ENCODE data around the gene SLC6A8.
"Not testable (repeated sequence)": the region's sequence is repeated elsewhere in the genome, so short reads cannot be mapped to it uniquely, and the experiment has no call there.

The SLC6A8 gene

DNA sequence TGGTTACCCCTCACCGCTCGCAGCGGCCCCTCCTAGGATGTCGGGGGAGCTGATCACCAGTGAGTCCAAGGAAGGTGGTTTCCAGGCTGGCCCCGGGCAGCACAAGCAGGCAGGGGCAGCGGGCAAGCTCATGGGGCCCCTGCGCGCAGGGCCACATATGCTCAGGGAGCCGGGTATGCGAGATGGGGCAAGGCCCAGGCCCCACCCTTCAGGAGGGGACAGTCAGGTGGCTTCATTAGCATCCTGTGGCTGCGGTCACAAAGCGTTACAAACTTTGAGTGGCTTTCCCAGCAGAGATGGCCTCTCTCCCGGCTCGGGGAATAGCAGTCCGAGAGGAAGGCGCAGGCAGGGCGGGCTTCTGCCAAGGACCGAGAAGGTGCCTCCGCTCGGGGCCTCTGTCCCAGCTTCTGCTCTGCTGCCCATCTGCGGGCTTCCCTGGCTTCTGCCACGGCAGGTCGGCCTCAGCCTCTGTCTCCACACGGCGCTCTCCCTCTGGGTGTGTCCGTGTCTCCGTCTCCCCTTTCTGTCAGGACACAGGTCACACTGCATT, 50.4 kb downstream of the SLC6A8 start:
- H3K27ac ChIP-seq (ENCODE audit: low read depth, low read length): no peak overlapping the region
- no peaks in the 10 kb centered on the region for H3K79me2 ChIP-seq (ENCODE audit: control insufficient read depth, insufficient read depth, low read length)
- no peak overlapping the region for H2BK5ac ChIP-seq (ENCODE audit: low read length)
- no peak overlapping the region for H3K4ac ChIP-seq (ENCODE audit: low read depth, low read length)
- no peak for DNase-seq
- H3K79me1 ChIP-seq (ENCODE audit: low read length): no peaks in the 10 kb centered on the region
- H4K8ac ChIP-seq (ENCODE audit: low read depth, low read length): no peak overlapping the region
- no peak overlapping the region for H2AK5ac ChIP-seq (ENCODE audit: low read length)
- H3K18ac ChIP-seq (ENCODE audit: low read length): no peak overlapping the region
- no CpG with 5 or more reads among the region's 27 CpGs for WGBS (ENCODE audit: extremely low coverage, insufficient coverage, low lambda C conversion rate)
- H2BK15ac ChIP-seq (replicated peaks; ENCODE audit: low read depth): no peak overlapping the region
- H3K4me3 ChIP-seq (ENCODE audit: low read length): no peak overlapping the region
- peaks cover 3% of the 10 kb centered on the region for H3K4me1 ChIP-seq (ENCODE audit: control insufficient read depth, low read depth, low read length)
- no peak overlapping the region for H2BK120ac ChIP-seq (ENCODE audit: low read depth, low read length)
- H3K27me3 ChIP-seq (ENCODE audit: insufficient read depth, low read length, poor library complexity): no peaks in the 10 kb centered on the region
- H3K36me3 ChIP-seq (ENCODE audit: control insufficient read depth, insufficient read depth, low read length): no peaks in the 10 kb centered on the region
- no peak overlapping the region for H3K4me2 ChIP-seq (ENCODE audit: low read length)
- no peak overlapping the region for H4K5ac ChIP-seq (ENCODE audit: low read length)
- H3K23ac ChIP-seq (ENCODE audit: low read length): no peak overlapping the region
- no peak overlapping the region for H3K9ac ChIP-seq (ENCODE audit: low read length)
- H3K56ac ChIP-seq (ENCODE audit: low read length): no peak overlapping the region

DNA sequence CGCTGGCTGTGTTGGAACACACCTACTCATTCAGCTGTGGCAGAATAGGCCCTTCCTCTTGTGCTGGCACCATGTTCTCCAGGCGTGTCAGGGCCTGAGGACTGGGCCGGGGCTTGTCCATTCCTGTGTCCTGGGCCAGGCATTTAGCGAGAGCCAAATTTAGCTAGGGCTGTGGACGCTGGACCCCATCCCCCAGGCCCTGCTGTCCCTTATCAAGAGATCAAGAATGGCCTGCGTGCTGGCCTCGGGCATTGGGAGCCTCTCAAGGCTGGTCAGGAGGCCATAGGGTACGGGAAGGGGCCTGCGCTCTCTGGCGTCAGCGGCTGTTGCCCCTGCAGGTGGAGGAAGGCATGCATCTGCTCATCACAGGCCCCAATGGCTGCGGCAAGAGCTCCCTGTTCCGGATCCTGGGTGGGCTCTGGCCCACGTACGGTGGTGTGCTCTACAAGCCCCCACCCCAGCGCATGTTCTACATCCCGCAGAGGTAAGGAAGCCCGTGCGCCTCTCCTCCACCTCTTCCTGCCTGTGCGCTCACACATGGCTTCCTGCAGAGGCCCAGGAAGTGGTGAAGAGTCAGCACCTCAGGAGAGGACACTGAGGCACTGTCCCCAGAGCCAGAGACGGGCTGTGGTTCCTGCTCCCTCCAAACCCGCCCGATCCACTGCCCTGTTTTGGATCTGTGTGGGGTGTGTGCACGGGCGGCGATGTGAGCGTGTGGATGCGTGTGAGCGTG, 52.2 kb downstream of the SLC6A8 start:
- Histone ChIP-seq H3K4me1 (ENCODE audit: control insufficient read depth, low read depth, low read length) (peaks cover 3% of the 10 kb centered on the region), H3K36me3 (ENCODE audit: control insufficient read depth, insufficient read depth, low read length) (no peaks in the 10 kb centered on the region), H3K4me3 (ENCODE audit: low read length) (no peak overlapping the region), H4K8ac (ENCODE audit: low read depth, low read length) (no peak overlapping the region), H2BK5ac (ENCODE audit: low read length) (no peak overlapping the region), H3K27ac (ENCODE audit: low read depth, low read length) (no peak overlapping the region), H3K27me3 (ENCODE audit: insufficient read depth, low read length, poor library complexity) (no peaks in the 10 kb centered on the region), H3K9ac (ENCODE audit: low read length) (no peak overlapping the region), H3K4me2 (ENCODE audit: low read length) (no peak overlapping the region), H3K4ac (ENCODE audit: low read depth, low read length) (no peak overlapping the region), H2BK15ac (replicated peaks; ENCODE audit: low read depth) (no peak overlapping the region), H3K56ac (ENCODE audit: low read length) (no peak overlapping the region), H3K79me1 (ENCODE audit: low read length) (no peaks in the 10 kb centered on the region), H3K18ac (ENCODE audit: low read length) (no peak overlapping the region), H2BK120ac (ENCODE audit: low read depth, low read length) (no peak overlapping the region), H4K5ac (ENCODE audit: low read length) (no peak overlapping the region), H3K23ac (ENCODE audit: low read length) (no peak overlapping the region), H2AK5ac (ENCODE audit: low read length) (no peak overlapping the region), H3K79me2 (ENCODE audit: control insufficient read depth, insufficient read depth, low read length) (no peaks in the 10 kb centered on the region)
- WGBS (ENCODE audit: extremely low coverage, insufficient coverage, low lambda C conversion rate): no CpG with 5 or more reads among the region's 29 CpGs
- DNase-seq: no peak

DNA sequence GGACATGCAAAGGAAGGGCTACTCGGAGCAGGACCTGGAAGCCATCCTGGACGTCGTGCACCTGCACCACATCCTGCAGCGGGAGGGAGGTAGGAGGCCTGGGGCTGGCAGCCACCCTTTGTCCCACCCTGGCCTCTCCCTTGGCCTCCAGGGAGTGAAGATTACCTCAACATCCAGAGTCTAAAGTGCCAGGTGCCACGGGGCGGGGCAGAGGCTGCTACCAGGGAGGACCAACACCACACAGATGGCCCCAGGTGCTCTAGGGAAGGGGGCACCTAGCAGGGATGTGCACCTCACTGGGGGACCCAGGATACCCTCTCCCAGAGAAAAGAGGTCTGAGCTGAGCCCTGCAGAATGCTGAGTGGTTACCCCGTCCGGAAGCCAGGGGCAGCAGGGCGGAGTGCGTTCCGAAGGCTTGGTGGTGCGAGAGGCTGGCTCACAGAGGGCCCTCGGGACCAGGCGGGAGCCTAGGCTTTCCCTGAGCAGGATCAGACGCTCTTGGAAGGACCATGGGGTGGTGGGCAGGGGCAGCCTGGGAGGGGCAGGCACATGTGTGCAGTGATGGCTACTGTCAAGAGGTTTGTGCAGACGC, 53.0 kb downstream of the SLC6A8 start:
- H3K56ac ChIP-seq (ENCODE audit: low read length): no peak overlapping the region
- no peaks in the 10 kb centered on the region for H3K4me1 ChIP-seq (ENCODE audit: control insufficient read depth, low read depth, low read length)
- H3K79me2 ChIP-seq (ENCODE audit: control insufficient read depth, insufficient read depth, low read length): no peaks in the 10 kb centered on the region
- no peak overlapping the region for H3K18ac ChIP-seq (ENCODE audit: low read length)
- H3K4me3 ChIP-seq (ENCODE audit: low read length): no peak overlapping the region
- H2BK120ac ChIP-seq (ENCODE audit: low read depth, low read length): no peak overlapping the region
- H3K9ac ChIP-seq (ENCODE audit: low read length): no peak overlapping the region
- no peak overlapping the region for H2BK15ac ChIP-seq (replicated peaks; ENCODE audit: low read depth)
- no peak overlapping the region for H3K23ac ChIP-seq (ENCODE audit: low read length)
- H2BK5ac ChIP-seq (ENCODE audit: low read length): no peak overlapping the region
- H3K4ac ChIP-seq (ENCODE audit: low read depth, low read length): no peak overlapping the region
- no peak overlapping the region for H3K27ac ChIP-seq (ENCODE audit: low read depth, low read length)
- no peak overlapping the region for H2AK5ac ChIP-seq (ENCODE audit: low read length)
- H4K8ac ChIP-seq (ENCODE audit: low read depth, low read length): no peak overlapping the region
- DNase-seq: no peak
- no peak overlapping the region for H3K4me2 ChIP-seq (ENCODE audit: low read length)
- H3K27me3 ChIP-seq (ENCODE audit: insufficient read depth, low read length, poor library complexity): no peaks in the 10 kb centered on the region
- WGBS (ENCODE audit: extremely low coverage, insufficient coverage, low lambda C conversion rate): no CpG with 5 or more reads among the region's 16 CpGs
- H3K79me1 ChIP-seq (ENCODE audit: low read length): no peaks in the 10 kb centered on the region
- H3K36me3 ChIP-seq (ENCODE audit: control insufficient read depth, insufficient read depth, low read length): no peaks in the 10 kb centered on the region
- H4K5ac ChIP-seq (ENCODE audit: low read length): no peak overlapping the region

- no peaks in the 10 kb centered on the region for H3K4me1 ChIP-seq (ENCODE audit: control insufficient read depth, low read depth, low read length)
These were observed 53.7 kb downstream of the SLC6A8 start for GRCh38 chrX:153741446-153741845.

GRCh38 chrX:153742111-153742510, 54.4 kb downstream of the SLC6A8 start:
- not testable (repeated sequence) for H2AK5ac ChIP-seq (ENCODE audit: low read length); H2BK120ac ChIP-seq (ENCODE audit: low read depth, low read length); H4K5ac ChIP-seq (ENCODE audit: low read length); H3K56ac ChIP-seq (ENCODE audit: low read length); H2BK5ac ChIP-seq (ENCODE audit: low read length); H3K9ac ChIP-seq (ENCODE audit: low read length); H3K27ac ChIP-seq (ENCODE audit: low read depth, low read length); H3K79me1 ChIP-seq (ENCODE audit: low read length); H4K8ac ChIP-seq (ENCODE audit: low read depth, low read length); H3K4me2 ChIP-seq (ENCODE audit: low read length); H3K18ac ChIP-seq (ENCODE audit: low read length); DNase-seq; H3K4me1 ChIP-seq (ENCODE audit: control insufficient read depth, low read depth, low read length); H3K4me3 ChIP-seq (ENCODE audit: low read length); H3K79me2 ChIP-seq (ENCODE audit: control insufficient read depth, insufficient read depth, low read length); H3K23ac ChIP-seq (ENCODE audit: low read length); H3K36me3 ChIP-seq (ENCODE audit: control insufficient read depth, insufficient read depth, low read length); H3K4ac ChIP-seq (ENCODE audit: low read depth, low read length); H3K27me3 ChIP-seq (ENCODE audit: insufficient read depth, low read length, poor library complexity); H2BK15ac ChIP-seq (replicated peaks; ENCODE audit: low read depth)
- no CpG with 5 or more reads among the region's 14 CpGs for WGBS (ENCODE audit: extremely low coverage, insufficient coverage, low lambda C conversion rate)

More at GRCh38 chrX:153741446-153741845, 53.7 kb downstream of the SLC6A8 start:
- no peak overlapping the region for H2AK5ac ChIP-seq (ENCODE audit: low read length)
- no peak overlapping the region for H3K56ac ChIP-seq (ENCODE audit: low read length)
- H3K18ac ChIP-seq (ENCODE audit: low read length): no peak overlapping the region
- no CpG with 5 or more reads among the region's 14 CpGs for WGBS (ENCODE audit: extremely low coverage, insufficient coverage, low lambda C conversion rate)
- H3K36me3 ChIP-seq (ENCODE audit: control insufficient read depth, insufficient read depth, low read length): no peaks in the 10 kb centered on the region
- no peaks in the 10 kb centered on the region for H3K79me2 ChIP-seq (ENCODE audit: control insufficient read depth, insufficient read depth, low read length)
- no peak overlapping the region for H3K27ac ChIP-seq (ENCODE audit: low read depth, low read length)
- no peak overlapping the region for H2BK5ac ChIP-seq (ENCODE audit: low read length)
- no peak for DNase-seq
- H3K79me1 ChIP-seq (ENCODE audit: low read length): no peaks in the 10 kb centered on the region
- H2BK120ac ChIP-seq (ENCODE audit: low read depth, low read length): no peak overlapping the region
- H3K9ac ChIP-seq (ENCODE audit: low read length): no peak overlapping the region
- H3K23ac ChIP-seq (ENCODE audit: low read length): no peak overlapping the region
- no peak overlapping the region for H4K8ac ChIP-seq (ENCODE audit: low read depth, low read length)
- no peak overlapping the region for H3K4ac ChIP-seq (ENCODE audit: low read depth, low read length)
- H3K27me3 ChIP-seq (ENCODE audit: insufficient read depth, low read length, poor library complexity): no peaks in the 10 kb centered on the region
- H3K4me2 ChIP-seq (ENCODE audit: low read length): no peak overlapping the region
- no peak overlapping the region for H3K4me3 ChIP-seq (ENCODE audit: low read length)
- no peak overlapping the region for H4K5ac ChIP-seq (ENCODE audit: low read length)
- no peak overlapping the region for H2BK15ac ChIP-seq (replicated peaks; ENCODE audit: low read depth)
